Femur (tissue), 1 donor: ENCODE data around the gene ZNF529.
"Not testable (repeated sequence)": the region's sequence is repeated elsewhere in the genome, so short reads cannot be mapped to it uniquely, and the experiment has no call there.

Experiments used
- DNase-seq: peaks from one replicate; pipeline ENCODE4 v3.0.0-alpha.2; 2017

Gene ZNF529

DNA sequence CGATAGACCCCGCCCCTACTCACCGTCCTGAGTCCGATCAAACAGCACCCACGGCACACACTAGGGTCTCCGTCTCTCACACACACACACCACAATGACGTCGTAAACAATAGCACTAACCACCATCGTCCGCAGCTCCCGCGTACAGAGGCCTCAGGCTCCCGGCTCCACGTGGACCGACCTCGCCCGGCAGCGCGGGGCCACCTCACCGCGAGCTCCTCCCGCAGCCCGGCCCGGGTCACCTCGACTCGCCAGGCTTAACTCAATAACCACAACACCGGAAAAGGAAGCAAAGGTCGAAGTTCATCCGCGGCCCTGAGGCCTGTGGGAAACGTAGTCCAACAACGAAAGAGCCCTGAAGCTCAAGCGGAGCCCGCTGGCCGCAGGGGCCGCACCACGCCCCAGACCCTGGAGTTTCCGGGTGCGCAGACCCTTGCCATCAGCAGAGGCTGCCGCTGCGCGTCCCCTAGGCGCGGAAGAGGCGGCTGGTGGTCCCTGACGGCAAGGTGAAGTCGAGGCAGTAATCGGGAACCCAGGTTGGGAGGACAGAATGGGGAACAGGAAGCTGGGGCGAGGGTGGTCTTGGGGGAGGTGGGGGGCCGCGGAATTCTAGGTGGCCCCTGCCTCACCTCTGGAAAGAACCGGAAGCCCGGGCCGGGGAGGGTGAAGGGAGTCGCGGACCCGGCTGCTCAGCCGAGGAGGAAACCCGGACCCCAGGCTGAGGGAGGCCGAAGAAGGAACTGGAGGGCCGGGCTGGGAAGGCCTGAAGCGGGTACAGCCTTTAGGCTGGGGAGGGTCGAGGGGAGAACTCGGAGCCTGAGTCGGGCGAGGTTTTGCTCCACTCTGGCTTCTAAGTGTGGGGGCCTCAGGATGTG, at the start of gene ZNF529:
Gene ZNF529, minus strand, starts transcription at position 273 of the 875 bp plus-strand sequence. CDS start 946 bp downstream, outside the sequence.
- DNase-seq: peak; percentile 95

DNA sequence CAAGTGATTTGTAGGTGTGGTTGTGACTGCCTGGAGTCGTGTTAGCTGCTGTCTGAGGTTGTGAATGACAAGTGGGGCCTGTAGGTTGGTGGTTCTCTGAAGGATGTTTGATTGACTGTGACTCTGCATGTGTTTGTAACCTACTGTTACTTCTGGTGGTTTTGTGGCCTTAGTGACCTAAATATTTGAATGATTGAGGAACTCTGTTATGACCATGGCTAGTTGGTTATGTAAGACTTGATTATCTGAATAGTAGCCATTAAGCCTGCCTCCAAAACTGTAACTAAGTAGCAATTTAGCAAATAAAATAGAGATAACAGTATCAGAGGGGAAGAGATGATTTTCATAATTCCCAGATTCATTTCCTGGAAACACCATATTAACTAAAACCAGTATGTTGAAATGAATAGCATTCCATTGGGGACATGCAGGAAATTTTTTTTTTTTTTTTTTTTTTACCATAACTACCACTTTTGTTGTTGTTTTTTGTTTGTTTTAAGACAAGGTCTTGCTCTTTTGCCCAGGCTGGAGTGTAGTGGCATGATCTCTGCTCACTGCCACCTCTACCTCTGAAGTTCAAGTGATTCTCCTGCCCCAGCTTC, 32.9 kb upstream of the ZNF529 start:
- DNase-seq: no peak

DNA sequence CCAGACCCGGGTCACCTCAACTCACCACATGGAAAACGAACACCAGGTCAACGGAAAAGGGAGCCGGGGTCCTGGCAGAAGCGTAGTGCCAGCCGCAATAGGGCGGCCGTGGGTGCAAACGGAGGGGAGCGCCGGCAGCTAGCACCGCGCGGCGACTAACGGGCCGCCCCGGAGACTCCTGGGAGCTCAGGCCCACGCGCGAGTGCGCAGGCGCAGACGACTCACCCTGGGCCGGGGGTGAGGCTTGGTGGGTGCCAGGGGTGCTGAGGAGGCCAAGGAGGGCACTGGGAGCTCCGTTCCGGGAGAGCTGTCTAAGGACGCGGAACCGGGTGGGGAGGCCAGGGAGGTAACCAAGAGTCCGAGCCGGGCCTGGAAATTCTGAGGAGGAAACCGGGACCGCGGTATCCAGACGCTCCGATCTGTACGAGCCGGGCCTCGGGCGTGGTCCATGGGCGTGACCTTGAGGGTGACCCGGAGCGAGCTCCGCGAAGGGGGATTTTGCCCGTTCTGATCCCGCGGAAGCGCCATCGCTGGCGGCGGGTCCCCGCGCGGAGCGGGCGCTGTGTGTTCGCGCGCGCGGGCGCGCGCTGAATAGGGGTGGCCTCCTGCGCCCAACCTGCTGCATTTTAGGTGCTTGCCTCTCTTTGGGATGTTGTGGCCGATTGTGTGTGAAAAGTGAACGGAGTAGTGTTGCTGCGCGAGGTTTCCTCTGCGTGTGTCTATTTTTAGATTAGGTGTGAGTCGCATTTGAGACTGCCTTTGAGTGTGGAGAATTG, 32.2 kb upstream of the ZNF529 start, which contains the start of gene ZNF382:
Gene ZNF382, plus strand, starts transcription at position 213 of the 776 bp plus-strand sequence. CDS start 4,602 bp downstream, outside the sequence.
- peak; percentile 89 for DNase-seq

DNA sequence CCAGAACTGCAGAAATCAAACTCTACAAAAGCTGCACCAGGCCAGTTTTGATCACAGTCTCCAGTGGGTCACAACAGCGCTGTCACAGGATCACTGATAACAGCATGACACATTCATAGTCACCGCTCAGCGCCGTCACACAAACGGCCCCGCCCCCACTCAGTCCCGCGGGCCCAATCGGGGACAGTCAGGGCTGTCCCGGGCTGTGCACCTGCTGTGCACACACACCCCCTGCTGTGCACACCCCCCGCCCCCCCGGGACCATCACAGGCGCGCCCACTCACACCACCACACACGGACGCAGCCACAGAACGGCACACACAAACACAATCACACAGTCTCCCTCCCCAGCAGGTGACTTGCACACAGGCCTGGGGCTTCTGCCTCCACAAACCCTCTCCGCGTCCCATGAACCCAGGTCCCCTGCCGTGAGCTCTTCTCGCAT, 31.6 kb upstream of the ZNF529 start:
- DNase-seq: peak; percentile 73

DNA sequence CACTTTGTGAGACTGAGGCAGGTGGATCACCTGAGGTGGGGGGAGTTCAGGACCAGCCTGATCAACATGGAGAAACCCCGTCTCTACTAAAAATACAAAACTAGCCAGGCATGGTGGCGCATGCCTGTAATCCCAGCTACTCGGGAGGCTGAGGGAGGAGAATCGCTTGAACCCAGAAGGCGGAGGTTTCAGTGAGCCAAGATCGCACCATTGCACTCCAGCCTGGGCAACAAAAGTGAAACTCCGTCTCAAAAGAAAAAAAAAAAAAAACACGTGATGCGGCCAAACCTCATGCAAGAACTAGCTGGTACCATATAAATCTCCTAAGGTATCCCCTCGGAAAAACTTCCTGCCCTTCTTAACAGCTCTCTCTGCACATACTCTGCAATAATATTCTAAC, 29.6 kb upstream of the ZNF529 start:
- DNase-seq: not testable (repeated sequence)

DNA sequence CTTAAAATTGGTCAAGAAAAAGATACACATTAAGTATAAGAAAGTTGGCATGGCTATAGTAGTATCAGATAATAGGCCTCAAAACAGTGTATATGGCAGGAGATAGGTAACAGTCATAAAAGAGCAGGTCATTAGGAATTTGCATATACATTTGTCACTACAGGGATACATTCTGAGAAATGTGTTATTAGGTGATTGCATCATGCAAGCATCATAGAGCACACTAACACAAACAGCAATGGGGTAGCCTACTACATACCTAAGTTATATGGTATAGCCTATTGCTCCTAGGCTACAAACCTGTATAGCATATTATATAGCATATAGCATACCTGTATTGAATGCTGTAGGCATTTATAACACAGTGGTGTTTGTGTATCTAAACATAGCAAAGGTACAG, 6.2 kb upstream of the ZNF529 start:
- no peak for DNase-seq

DNA sequence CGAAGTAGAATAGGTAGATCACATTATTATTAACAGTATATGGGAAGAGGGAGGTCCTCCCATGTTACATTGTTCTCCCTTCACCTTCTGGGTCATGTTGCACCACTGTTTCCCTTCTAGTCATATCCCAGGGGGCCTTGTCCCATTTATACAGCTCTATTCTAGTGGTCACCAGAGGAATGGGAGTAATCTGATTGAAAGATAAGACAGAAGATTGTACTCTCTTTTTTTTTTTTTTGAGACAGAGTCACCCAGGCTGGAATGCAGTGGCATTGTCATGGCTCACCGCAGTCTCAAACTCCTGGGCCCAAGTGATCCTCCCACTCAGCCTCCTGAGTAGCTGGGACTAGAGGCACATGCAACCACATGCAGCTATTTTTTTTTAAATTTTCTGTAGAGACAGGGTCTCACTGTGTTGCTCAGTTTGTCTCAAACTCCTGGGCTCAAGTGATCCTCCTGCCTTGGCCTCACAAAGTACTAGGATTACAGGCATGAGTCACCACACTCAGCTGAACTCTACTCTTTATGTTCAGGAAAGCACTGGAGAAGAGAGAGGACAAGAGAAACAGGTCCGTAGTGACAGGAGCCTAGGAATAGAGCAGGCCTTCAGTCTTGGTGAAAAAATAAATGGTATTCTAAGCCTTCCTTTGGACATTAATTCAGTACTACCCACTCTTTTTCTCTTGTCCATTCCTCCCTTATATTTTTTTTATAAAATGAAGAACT, 4.3 kb upstream of the ZNF529 start:
- DNase-seq: no peak

DNA sequence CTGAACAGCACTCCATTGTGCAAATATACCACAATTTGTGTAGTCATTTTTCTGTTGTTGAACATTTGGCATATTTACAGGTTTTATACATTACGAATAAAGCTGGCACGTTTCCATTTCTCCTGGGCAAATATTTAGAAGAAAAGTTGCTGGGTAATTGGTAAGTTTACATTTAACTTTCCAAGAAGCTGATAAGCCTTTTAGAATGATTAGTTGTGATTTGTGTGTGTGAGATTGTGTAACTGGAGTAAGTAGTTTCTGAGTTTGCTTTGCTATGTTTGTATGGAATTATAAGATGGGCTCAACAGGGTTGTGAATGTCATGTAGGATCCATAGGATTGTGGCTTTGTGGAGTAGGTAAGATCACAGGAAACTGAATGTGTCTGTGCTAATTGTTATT, 1.6 kb upstream of the ZNF529 start:
- DNase-seq: no peak

DNA sequence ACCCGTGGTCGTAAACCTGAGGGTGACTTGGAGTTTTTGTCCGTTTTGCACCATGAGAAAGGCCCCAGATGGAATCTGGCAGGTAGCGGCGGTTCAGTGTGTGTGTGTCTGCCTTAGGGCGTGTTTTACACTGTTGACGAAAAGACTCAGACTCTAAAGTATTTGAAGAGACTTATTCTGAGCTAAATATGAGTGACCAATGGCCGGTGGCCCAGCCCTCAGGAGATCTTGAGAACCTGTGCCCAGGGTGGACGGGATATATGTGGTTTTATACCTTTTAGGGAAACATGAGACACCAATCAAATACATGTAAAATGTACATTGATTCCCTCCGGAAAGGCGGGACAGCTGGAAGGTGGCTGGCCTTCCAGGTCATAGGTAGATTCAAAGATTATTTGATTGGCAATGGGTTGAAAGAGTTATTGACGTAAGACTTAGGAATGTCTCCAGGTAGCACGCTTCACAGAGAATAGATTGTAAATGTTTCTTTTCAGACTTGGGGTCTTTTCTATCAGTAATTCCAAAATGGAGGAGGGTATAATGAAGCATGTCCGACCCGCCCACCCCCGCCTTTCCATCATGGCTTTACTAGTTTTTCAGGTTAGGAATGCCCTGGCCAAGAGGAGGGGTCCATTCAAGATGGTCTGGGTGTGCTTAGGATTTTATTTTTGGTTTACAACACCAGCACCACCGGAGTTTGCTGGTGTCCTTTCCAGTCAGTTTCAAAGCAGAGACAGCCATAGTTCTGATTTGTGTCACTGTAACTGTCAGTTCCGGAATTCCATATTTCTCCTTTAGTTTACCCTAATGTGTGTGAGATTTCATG, 1.0 kb upstream of the ZNF529 start:
- no peak for DNase-seq

DNA sequence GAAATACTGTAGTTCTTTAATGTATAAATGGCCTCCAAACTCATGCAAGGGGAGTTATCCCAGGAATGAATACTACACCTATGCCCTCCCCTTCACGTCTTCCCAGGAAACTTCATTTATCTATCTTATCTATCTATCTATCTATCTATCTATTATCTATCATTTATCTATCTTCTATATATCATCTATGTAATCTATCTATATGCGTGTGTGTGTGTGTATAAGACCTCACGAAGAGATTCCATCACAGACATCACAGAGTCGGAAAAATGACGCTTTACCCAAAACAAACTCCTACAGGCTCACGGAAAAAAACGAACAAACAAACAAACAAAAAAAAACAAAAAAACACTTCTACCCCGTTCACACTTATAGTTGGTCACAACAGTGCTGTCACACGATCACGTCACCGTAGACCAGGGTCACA, 486 bp downstream of the ZNF529 start:
- DNase-seq: no peak

DNA sequence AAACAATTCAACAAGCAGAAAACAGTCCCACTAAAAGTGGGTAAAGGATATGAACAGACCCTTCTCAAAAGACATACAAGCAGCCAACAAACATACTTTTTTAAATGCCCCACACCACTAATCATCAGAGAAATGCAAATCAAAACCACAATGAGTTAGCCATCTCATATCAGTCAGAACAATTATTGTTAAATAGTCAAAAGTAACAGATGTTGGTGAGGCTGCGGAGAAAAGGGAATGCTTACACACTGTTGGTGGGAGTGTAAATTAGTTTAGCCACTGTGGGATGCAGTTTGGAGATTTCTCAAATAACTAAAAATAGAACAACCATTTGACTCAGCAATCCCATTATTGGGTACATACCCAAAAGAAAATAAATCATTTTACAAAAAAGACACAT, 8.7 kb downstream of the ZNF529 start:
- DNase-seq: no peak

DNA sequence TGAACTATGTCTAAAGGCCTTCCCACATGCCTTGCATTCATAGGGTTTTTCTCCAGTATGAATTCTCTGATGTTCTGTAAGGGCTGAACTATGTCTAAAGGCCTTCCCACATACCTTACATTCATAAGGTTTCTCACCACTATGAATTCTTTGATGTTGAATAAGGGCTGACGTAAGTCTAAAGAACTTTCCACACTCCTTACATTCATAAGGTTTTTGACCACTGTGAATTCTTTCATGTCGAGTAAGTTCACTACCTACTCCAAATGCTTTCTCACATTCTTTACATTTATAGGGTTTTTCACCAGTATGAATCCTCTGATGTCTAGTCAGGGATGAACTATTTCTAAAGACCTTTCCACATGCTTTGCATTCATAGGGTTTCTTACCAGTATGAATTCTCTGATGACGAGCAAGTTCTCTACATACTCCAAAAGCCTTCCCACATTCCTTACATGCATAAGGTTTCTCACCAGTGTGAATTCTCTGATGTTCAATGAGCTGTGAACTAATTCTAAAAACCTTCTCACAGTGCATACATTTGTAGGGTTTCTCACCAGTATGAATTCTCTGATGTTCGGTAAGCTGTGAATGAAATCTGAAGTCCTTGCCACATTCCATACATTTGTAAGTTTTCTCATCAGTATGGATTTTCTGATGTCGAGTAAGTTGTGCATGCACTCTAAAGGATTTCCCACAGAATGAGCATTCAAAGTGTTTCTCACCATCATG, 25.9 kb downstream of the ZNF529 start:
- no peak for DNase-seq

DNA sequence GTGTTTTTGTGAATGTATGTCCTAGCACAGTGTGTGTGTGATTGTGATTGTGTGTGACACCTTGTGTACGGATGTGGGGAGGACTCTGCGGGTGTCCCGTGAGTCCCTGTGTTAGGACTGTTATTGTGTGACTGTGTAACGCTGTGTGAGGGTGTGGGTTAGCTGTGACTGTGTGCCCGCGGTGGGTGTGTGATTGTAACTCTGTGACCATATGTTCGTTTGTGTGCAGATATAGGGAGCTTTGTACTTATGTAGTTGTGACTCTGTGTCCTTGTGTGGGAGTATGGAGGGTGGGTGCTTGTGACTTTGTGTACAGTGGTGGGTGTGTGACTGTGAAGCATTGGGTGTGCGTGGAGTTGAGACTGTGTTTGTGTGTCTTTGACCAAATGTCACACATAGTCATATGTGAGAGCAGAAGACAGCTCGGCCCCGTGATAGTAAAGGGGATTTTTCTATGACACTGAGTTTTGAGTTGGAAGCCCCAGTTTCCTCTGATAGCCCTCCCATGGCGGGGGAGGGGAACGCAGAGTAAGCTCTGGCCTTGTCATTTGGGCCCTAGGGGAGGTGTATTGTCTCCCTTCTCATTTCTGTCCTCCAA, 44.1 kb downstream of the ZNF529 start:
- no peak for DNase-seq

DNA sequence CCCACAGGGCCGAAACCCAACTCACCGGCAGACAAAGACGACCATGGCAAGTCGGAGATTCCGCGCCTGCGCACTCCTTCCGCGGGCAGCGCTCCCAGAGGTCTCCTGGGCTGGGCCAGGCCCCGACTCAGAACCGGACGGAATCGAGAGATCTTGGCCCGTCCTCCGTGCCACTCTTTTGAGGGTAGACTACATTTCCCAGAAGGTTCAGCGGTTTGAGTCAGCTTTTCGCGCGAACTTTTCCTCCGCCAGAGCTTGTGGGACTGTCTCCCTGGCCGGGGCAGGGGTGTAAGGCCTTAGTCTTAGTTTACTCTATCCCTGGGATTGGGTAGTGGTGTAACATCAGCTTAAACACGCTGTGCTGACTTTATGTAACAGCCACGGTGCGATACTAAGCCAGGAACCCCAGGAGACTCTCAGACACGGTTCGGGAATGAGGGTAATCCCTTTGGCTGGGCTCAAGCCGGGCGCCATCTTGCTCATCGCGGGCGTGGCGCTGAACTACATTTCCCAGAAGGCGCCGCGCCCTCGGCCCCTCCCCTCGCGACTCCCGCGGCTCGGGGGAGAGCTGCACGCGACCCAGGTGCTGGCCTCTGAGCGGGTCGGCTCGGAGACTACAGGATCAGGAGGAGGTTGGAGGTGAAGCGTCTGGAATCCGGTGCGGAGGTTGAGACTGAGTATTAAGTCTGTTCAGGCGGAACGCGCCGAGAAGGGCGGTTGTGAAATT, 44.7 kb downstream of the ZNF529 start, which contains the start of gene ZNF260:
Gene ZNF260, minus strand, starts transcription at position 78 of the 727 bp plus-strand sequence. CDS start 13,033 bp downstream, outside the sequence.
- peak; percentile 98 for DNase-seq

DNA sequence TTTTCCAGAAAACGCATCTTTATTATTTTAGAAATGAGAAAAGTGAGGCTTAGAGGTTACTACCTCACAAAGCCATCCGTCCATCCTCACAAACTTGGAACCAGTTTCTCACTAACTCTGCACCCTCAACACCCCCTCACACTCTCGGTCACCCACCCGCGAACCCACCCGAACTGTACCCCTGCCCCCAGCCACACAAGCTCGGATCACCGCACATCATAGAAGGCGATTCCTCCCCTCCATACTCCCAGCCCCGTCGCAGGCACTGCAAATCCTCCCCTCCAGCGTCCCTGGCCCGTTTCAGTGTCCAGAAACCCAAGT, 45.3 kb downstream of the ZNF529 start:
- no peak for DNase-seq

DNA sequence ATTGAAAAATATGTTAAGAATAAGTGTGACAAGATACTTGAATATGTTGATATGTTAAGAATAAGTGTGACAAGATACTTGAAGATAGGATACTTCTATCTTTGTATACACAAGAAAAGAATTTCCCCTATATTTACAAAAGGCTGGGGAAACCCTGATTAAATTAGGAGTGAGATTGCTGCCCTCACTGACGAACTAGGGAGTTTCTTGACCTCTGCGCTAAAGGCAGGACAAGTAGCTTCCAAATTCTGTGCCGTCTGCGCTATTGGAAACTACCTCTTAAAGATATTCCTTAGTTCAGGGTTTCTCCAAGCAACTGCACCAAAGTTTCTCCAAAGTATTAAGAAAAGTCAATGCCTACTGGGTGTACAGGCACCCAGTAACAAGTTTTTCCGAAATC, 45.8 kb downstream of the ZNF529 start:
- no peak for DNase-seq

DNA sequence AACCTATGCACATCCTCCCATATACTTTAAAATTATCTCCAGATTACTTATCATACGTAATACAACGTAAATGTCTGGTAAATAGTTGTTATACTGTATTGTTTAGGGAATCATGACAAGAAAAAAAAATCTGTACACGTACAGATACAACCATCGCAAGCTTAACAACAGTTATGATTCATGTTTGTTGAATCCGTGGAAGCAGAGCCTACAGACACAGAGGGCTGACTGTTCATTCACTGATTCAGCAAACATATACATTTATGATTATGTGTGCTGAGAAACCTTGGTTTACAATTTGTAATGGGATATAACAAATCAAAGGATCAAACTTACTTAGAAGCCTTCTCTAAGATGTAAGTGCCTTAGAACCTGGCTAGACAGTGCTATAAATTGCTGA, 46.5 kb downstream of the ZNF529 start:
- DNase-seq: no peak

DNA sequence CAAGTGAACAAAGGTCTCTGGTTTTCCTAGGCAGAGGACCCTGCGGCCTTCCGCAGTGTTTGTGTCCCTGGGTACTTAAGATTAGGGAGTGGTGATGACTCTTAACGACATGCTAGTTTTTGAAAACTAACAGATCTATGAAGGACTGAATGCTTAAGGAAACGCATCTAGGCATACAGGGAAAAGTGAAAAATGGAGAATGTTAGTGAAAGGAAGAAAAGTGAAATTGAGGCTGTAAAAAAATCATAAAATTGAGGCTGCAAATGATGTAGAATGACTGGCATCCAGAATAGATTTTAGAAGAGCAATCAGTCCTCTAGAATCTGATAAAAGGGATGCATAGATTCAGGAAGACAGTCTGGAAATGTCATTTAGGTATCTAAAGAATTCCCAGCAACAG, 48.5 kb downstream of the ZNF529 start:
- DNase-seq: no peak

DNA sequence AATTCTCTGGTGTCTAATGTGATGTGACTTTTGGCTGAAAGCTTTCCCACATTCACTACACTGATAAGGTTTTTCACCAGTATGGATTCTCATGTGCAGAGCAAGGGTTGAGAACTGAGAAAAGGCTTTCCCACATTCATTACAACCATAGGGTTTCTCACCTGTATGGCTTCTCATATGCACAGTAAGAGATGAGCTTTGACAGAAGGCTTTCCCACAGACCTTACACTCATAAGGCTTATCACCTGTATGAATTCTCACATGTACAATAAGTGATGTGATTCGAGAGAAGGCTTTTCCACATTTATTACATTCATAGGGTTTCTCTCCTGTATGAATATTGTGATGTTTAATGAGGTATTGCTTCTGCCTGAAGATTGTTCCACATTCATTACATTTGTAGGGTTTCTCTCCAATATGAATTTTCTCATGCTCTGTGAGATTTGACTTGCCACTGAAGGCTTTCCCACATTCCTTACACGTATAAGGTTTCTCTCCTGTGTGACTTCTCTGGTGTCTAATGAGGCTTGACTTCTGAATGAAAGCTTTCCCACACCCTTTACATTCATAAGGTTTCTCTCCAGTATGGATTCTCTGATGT, 59.0 kb downstream of the ZNF529 start:
- no peak for DNase-seq
